Retina (tissue), 1 donor: ENCODE results near the gene MISP3.

Source experiments
- DNase-seq: peaks from one replicate; pipeline ENCODE4 v3.0.0-alpha.2; 2016

The MISP3 gene

GRCh38 chr19:14054099-14054498 lies 18.5 kb upstream of the MISP3 start:
- DNase-seq: no peak

GRCh38 chr19:14054721-14055120 lies 17.9 kb upstream of the MISP3 start:
- no peak for DNase-seq

DNA sequence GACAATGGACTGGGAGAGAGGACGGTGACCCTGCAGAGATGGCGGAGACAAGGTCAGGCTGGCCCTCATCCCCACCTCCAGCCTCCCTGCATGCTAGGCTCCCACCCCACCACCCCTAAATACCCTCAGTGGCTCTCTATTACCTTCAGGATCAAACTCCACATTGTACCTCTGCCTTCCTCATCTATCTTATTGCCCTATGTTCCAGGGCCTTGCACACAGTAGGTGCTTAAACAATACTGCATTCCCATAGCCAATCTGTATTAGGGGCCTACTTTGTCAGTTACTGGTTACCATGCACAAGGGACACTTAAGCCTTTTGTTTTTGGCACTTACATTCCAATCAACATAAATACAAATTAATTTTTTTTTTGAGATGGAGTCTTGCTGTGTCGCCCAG lies 17.2 kb upstream of the MISP3 start:
- DNase-seq: no peak

DNA sequence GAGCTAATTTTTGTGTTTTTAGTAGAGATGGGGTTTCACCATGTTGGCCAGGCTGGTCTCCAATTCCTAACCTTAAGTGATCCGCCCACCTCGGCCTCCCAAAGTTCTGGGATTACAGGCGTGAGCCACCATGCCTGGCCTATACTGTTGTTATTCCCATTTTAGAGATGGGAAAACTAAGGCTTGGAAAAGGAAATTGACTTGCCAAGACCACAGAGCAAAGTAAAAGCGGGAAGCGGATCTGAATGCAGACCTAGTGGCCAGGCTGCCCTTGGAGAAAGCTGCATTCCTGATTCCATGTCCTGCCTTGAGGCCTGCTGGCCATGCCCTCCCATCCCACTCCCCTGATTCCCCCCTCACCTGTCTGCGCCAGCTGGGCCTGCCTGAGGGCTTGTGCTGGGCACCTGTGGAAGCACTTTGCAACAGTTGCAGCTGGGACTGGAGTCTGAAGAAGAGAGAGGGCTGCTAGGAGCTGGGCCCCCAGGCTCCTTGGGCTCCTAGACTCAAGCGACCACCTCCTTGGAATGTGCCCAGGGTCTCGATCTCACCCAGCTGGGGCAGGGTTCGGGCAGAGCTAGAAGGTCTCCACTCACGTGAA lies 16.4 kb upstream of the MISP3 start:
- DNase-seq: no peak

DNA sequence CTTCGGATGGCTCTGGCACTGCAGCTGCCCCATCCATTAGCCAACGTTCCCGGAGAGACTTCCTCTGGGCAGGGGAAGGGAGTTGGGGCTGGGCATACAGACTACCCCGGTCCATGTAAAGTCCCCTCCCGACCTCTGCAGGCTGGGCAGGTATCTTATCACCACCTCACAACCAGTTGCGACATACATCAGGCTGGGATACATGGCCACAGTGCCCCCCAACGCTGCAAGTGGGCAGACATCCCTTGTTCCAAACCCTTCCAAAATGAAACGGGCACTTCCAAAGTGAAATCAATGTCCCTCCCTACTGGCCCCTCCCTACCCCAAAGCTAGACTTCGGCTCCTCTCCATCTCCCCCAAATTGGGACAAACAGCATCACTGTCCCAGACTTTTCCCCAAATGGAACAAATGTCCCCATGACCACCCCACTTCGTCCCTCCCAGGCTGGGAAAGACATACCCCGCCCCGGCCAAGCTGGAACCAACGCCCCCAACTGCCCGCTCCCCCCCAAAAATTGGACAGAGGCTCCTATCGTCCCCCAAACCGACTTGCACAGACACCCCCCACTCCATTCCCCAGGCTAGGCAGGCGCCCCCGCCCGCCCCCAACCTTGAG lies 15.7 kb upstream of the MISP3 start:
- no peak for DNase-seq

GRCh38 chr19:14058182-14059092 lies 14.1 kb upstream of the MISP3 start:
- no peak for DNase-seq

- no peak for DNase-seq
Measured at GRCh38 chr19:14059093-14059480, 13.5 kb upstream of the MISP3 start.

DNA sequence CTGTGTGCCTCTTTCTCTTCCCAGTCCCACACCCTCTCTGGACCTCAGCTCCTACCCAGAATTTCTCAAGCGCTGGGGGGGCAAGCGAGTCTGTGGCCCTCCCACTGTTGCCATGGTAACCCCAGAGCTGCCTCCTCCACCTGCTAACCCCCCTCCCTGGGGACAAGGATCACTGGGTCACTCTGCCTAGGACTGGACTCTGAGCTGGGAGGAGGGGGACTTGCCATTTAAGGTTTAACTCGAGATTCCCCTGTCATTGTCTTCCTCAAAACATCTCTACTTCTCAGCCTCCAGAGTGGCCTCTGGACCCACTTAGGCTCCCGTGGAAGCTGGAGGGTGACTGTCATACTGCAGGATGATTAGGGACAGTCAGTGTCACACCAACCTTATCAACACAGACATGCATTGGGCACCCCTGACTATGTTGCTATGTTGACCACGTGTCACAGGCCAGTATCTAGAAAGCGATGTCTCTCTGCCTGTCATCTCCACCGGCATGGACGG lies 12.9 kb upstream of the MISP3 start:
- no peak for DNase-seq

DNA sequence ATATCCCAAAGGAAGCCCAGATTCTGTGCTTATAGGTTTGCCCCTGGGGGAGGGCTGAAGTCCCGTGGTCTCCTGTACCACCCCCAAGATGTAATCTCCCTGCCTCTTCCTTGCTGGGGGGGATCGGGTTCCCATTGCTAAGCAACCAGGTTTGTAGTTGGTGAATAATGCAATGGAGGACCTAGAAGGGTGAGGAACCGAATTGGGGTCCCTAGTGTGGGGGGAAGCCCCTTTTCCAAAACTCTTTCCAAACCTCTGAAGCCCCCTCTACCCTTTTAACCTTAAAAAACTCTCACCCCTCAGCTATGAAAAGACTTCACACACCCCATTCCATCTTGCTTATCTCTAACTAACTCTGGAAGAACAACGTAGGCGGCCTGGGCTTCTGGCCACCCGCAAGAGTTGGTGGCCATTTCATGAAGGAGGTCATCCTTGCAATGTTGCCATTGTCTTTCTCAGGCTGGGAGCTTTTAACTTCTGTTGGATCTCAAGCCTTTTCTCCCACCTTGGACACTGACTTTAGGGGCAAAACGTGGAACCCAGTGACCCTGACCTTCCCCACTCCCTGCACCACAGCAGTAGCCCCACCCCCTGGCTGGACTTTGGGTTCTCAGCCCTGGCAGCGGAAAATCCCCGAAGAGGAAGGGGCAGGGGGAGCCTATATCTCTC lies 11.4 kb upstream of the MISP3 start:
- DNase-seq: no peak

DNA sequence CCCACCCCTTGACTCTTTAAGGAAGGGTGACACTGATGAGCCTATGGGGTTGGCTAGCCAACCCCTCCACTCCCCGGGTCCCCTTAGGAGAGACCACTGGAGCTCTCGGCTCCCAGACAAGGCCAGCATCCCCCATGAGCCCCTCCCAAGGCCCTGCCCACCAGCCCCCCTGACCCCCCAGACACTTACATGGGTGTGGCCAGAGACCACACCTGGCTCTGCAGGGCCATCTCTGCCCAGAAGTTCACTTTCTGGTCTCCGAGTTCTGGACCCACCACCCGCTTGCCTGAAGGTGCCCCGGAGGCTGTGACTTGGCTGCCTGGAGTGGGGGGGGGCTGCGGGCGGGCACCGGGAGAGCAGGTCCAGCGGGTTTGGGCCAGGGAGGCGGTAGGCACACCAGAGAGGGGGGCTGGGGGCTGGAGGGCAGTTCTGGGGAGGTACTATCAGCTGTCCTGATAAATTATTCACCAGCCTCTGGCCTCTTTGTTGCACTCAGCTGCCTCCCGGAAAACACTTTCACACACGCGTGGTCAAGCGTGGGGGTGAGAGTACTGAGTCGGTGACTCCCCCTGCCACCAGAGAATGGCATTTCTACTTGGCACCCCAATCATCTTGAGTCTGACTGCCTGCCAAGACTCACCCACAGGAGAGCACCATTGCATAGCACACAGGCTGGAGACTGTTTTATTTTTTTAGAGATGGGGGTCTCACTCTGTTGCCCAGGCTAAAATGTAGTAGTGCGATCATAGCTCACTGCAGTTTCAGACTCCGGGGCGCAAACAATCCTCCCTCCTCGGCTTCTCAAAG lies 10.6 kb upstream of the MISP3 start, which contains the start of gene PALM3:
PALM3 (minus strand) TSS at position 326 of the 807 bp plus-strand sequence; CDS start at position 230, 96 bp downstream.
- DNase-seq: no peak

- no peak for DNase-seq
Measured at GRCh38 chr19:14062558-14062855, 10.1 kb upstream of the MISP3 start.

DNA sequence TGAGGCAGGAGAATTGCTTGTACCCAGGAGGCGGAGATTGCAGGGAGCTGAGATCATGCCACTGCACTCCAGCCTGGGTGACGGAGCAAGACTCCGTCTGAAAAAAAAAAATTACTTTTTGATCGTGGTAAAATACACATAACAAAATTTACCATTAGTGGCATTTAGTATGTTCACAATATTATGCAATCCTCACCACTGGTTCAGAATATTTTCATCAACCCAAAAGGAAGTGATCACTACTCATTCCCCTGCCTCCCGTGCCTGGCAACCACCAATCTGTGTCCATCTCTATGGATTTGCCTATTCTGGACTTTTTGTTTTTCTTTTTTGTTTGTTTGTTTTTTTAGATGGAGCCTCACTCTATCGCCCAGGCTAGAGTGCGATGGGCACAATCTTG lies 9.5 kb upstream of the MISP3 start:
- DNase-seq: no peak

GRCh38 chr19:14066134-14066533 lies 6.5 kb upstream of the MISP3 start:
- DNase-seq: no peak

DNA sequence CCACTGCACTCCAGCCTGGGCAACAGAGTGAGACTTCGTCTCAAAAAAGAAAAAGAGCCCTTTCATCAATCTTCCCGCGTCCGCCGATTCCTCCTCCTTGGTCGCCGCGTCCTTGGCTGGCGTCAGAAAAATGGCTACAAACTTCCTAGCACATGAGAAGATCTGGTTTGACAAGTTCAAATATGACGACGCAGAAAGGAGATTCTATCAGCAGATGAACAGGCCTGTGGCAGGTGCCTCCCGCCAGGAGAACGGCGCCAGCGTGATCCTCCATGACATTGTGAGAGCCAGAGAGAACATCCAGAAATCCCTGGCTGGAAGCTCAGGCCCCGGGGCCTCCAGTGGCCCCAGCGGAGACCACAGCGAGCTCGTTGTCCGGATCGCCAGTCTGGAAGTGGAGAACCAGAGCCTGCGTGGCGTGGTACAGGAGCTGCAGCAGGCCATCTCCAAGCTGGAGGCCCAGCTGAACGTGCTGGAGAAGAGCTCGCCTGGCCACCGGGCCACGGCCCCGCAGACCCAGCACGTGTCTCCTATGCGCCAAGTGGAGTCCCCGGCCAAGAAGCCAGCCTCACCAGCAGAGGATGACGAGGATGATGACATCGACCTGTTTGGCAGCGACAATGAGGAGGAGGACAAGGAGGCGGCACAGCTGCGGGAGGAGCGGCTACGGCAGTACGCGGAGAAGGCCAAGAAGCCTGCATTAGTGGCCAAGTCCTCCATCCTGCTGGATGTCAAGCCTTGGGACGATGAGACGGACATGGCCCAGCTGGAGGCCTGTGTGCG lies 2.1 kb upstream of the MISP3 start:
- DNase-seq: no peak

GRCh38 chr19:14073261-14073924 lies 807 bp downstream of the MISP3 start:
- DNase-seq: peak; percentile 81

- peak; percentile 66 for DNase-seq
Measured at GRCh38 chr19:14073925-14074838, 1.6 kb downstream of the MISP3 start.

- DNase-seq: no peak
Measured at GRCh38 chr19:14078411-14078810, 5.8 kb downstream of the MISP3 start.

GRCh38 chr19:14080887-14081796 lies 8.6 kb downstream of the MISP3 start:
- peak; percentile 98 for DNase-seq
